HG03558 (cell line): ENCODE data around the gene SLC38A3.
"Not testable (repeated sequence)": the region's sequence is repeated elsewhere in the genome, so short reads cannot be mapped to it uniquely, and the experiment has no call there.

Experiments
- ATAC-seq: cut with Tn5 transposase; IDR thresholded peaks from one replicate; pipeline ENCODE4 v1.9.1; 2021; ENCODE audit warnings: moderate number of reproducible peaks; ENCODE audit not compliant: unreplicated experiment; ENCODE audit errors: extremely low read depth

The SLC38A3 gene

GRCh38 chr3:50208677-50209344, 3.7 kb downstream of the SLC38A3 start:
- no peak for ATAC-seq

- ATAC-seq, result no peak
These were observed 5.1 kb downstream of the SLC38A3 start for GRCh38 chr3:50210176-50210509.

GRCh38 chr3:50210510-50211367, 5.7 kb downstream of the SLC38A3 start:
- no peak for ATAC-seq

- not testable (repeated sequence) for ATAC-seq
These were observed 6.3 kb downstream of the SLC38A3 start for GRCh38 chr3:50211368-50211717.

GRCh38 chr3:50211930-50212329, 6.9 kb downstream of the SLC38A3 start:
- no peak for ATAC-seq

- ATAC-seq, result no peak
These were observed 7.4 kb downstream of the SLC38A3 start for GRCh38 chr3:50212502-50212901.

- no peak for ATAC-seq
These were observed 7.9 kb downstream of the SLC38A3 start for GRCh38 chr3:50212971-50213370.

GRCh38 chr3:50213373-50213772, 8.3 kb downstream of the SLC38A3 start:
- ATAC-seq, result no peak

GRCh38 chr3:50214824-50215223, 9.8 kb downstream of the SLC38A3 start:
- ATAC-seq, result no peak

- ATAC-seq, result no peak
These were observed 10.5 kb downstream of the SLC38A3 start for GRCh38 chr3:50215529-50215928.

- no peak for ATAC-seq
These were observed 12.6 kb downstream of the SLC38A3 start for GRCh38 chr3:50217681-50218080.

- no peak for ATAC-seq
These were observed 13.4 kb downstream of the SLC38A3 start for GRCh38 chr3:50218448-50218847.

- ATAC-seq, result no peak
These were observed 14.2 kb downstream of the SLC38A3 start for GRCh38 chr3:50219285-50219684.

GRCh38 chr3:50220109-50220508, 15.0 kb downstream of the SLC38A3 start:
- ATAC-seq, result no peak

GRCh38 chr3:50221051-50221410, 16.0 kb downstream of the SLC38A3 start:
- no peak for ATAC-seq

- no peak for ATAC-seq
These were observed 16.5 kb downstream of the SLC38A3 start for GRCh38 chr3:50221411-50222168.

- no peak for ATAC-seq
These were observed 17.1 kb downstream of the SLC38A3 start for GRCh38 chr3:50222169-50222528.

- ATAC-seq, result no peak
These were observed 19.6 kb downstream of the SLC38A3 start for GRCh38 chr3:50224639-50225038.

- ATAC-seq, result no peak
These were observed 21.9 kb downstream of the SLC38A3 start for GRCh38 chr3:50226888-50227389.

- peak; percentile 66 for ATAC-seq
These were observed 22.5 kb downstream of the SLC38A3 start for GRCh38 chr3:50227390-50228183.
